ENCODE data around the gene PHACTR3. TPM values are rescaled to one million over a fixed set of nuclear protein-coding genes. Genes with fewer than 3 reads are reported as not detected.

Gene PHACTR3
- total and polyA plus RNA-seq, 2 experiments from 2014 or later, result 0.45 to 0.61 TPM

DNA sequence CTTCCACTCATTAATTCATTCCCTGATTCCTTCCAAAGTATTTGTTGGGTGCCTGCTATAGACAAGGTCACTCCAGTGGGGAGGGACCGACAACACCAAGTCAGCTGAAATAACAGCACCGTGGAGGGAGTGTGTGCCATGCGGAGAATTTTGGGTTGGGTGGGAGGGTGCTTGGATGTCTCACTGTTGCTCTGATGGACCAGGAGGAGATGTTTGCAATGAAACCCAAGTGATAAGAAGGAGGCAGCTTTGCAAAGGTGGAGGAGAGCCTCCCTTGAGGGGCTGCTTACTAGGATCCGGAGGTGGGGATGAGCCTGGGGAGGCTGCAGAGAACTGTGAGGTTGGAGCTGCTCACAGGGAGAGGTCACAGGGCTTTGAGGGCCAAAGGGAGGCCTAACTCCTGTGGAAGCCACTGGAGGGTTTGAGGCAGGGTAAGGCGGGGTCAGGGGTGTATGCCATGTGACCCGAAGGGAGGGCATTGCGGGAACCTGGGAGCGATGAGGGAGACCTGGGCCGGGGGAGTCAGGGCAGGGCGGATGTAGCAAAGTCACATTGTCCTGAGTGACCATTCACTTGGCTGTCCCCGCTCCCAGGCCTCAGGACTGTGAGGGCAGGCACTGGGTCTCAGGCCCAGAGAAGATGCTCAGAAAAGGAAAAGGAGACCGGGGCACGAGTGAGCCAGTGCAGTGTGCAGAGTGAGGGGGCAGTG, 124.5 kb downstream of the PHACTR3 start:
- no peak overlapping the region for H3K27ac Mint-ChIP-seq
- H3K4me1 Mint-ChIP-seq, result no peaks in the 10 kb centered on the region
- Histone ChIP-seq H4K20me1 (replicated peaks; ENCODE audit: insufficient read depth) (no peaks in the 10 kb centered on the region), H3K4me1 (ENCODE audit: insufficient read depth) (no peaks in the 10 kb centered on the region), H2AFZ (no peak overlapping the region), H3K4me3 (no peak overlapping the region), H3K79me2 (replicated peaks; ENCODE audit: insufficient read depth) (no peaks in the 10 kb centered on the region), H3K36me3 (ENCODE audit: insufficient read depth) (no peaks in the 10 kb centered on the region), H3K27me3 (ENCODE audit: insufficient read depth) (peaks cover 4% of the 10 kb centered on the region; the same call in 1 of the 2 replicates), H3K27ac (ENCODE audit: low read depth) (no peak overlapping the region), H3K4me2 (no peak overlapping the region), H3K9me2 (ENCODE audit: insufficient read depth) (no peaks in the 10 kb centered on the region), H3F3A (replicated peaks; ENCODE audit: low read depth) (no peaks in the 10 kb centered on the region)
- H3K36me3 Mint-ChIP-seq (ENCODE audit: low read depth), result no peaks in the 10 kb centered on the region
- H3K9me3 Mint-ChIP-seq, result no peaks in the 10 kb centered on the region; the same call in 2 of the 3 replicates
- H3K4me3 Mint-ChIP-seq, result no peak overlapping the region; the same call in 2 of the 3 replicates
- ATAC-seq (no peak), DNase-seq (ENCODE audit: low spot score) (no peak)
- TF ChIP-seq STAT1 (IDR thresholded peaks at IDR 0.05; ENCODE audit: unreplicated experiment) (no peak), ZNF114 (CRISPR knock-in tag; IDR thresholded peaks at IDR 0.05) (no peak), ZNF331 (CRISPR knock-in tag; IDR thresholded peaks at IDR 0.05; ENCODE audit: low read depth) (no peak), CREB1 (CRISPR knock-in tag; IDR thresholded peaks at IDR 0.05; ENCODE audit: low read depth) (no peak), EZH2phosphoT487 (IDR thresholded peaks at IDR 0.05; ENCODE audit: unreplicated experiment) (no peak)
- TF ChIP-seq, protein P1, sequence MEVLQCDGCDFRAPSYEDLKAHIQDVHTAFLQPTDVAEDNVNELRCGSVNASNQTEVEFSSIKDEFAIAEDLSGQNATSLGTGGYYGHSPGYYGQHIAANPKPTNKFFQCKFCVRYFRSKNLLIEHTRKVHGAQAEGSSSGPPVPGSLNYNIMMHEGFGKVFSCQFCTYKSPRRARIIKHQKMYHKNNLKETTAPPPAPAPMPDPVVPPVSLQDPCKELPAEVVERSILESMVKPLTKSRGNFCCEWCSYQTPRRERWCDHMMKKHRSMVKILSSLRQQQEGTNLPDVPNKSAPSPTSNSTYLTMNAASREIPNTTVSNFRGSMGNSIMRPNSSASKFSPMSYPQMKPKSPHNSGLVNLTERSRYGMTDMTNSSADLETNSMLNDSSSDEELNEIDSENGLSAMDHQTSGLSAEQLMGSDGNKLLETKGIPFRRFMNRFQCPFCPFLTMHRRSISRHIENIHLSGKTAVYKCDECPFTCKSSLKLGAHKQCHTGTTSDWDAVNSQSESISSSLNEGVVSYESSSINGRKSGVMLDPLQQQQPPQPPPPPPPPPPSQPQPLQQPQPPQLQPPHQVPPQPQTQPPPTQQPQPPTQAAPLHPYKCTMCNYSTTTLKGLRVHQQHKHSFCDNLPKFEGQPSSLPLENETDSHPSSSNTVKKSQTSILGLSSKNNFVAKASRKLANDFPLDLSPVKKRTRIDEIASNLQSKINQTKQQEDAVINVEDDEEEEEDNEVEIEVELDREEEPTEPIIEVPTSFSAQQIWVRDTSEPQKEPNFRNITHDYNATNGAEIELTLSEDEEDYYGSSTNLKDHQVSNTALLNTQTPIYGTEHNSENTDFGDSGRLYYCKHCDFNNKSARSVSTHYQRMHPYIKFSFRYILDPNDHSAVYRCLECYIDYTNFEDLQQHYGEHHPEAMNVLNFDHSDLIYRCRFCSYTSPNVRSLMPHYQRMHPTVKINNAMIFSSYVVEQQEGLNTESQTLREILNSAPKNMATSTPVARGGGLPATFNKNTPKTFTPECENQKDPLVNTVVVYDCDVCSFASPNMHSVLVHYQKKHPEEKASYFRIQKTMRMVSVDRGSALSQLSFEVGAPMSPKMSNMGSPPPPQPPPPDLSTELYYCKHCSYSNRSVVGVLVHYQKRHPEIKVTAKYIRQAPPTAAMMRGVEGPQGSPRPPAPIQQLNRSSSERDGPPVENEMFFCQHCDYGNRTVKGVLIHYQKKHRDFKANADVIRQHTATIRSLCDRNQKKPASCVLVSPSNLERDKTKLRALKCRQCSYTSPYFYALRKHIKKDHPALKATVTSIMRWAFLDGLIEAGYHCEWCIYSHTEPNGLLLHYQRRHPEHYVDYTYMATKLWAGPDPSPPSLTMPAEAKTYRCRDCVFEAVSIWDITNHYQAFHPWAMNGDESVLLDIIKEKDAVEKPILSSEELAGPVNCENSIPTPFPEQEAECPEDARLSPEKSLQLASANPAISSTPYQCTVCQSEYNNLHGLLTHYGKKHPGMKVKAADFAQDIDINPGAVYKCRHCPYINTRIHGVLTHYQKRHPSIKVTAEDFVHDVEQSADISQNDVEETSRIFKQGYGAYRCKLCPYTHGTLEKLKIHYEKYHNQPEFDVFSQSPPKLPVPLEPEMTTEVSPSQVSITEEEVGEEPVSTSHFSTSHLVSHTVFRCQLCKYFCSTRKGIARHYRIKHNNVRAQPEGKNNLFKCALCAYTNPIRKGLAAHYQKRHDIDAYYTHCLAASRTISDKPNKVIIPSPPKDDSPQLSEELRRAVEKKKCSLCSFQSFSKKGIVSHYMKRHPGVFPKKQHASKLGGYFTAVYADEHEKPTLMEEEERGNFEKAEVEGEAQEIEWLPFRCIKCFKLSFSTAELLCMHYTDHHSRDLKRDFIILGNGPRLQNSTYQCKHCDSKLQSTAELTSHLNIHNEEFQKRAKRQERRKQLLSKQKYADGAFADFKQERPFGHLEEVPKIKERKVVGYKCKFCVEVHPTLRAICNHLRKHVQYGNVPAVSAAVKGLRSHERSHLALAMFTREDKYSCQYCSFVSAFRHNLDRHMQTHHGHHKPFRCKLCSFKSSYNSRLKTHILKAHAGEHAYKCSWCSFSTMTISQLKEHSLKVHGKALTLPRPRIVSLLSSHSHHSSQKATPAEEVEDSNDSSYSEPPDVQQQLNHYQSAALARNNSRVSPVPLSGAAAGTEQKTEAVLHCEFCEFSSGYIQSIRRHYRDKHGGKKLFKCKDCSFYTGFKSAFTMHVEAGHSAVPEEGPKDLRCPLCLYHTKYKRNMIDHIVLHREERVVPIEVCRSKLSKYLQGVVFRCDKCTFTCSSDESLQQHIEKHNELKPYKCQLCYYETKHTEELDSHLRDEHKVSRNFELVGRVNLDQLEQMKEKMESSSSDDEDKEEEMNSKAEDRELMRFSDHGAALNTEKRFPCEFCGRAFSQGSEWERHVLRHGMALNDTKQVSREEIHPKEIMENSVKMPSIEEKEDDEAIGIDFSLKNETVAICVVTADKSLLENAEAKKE (CRISPR knock-in tag; IDR thresholded peaks at IDR 0.05), result no peak
- TF ChIP-seq, protein P2, sequence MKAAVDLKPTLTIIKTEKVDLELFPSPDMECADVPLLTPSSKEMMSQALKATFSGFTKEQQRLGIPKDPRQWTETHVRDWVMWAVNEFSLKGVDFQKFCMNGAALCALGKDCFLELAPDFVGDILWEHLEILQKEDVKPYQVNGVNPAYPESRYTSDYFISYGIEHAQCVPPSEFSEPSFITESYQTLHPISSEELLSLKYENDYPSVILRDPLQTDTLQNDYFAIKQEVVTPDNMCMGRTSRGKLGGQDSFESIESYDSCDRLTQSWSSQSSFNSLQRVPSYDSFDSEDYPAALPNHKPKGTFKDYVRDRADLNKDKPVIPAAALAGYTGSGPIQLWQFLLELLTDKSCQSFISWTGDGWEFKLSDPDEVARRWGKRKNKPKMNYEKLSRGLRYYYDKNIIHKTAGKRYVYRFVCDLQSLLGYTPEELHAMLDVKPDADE (IDR thresholded peaks at IDR 0.05), result no peak
- TF ChIP-seq, protein P3, sequence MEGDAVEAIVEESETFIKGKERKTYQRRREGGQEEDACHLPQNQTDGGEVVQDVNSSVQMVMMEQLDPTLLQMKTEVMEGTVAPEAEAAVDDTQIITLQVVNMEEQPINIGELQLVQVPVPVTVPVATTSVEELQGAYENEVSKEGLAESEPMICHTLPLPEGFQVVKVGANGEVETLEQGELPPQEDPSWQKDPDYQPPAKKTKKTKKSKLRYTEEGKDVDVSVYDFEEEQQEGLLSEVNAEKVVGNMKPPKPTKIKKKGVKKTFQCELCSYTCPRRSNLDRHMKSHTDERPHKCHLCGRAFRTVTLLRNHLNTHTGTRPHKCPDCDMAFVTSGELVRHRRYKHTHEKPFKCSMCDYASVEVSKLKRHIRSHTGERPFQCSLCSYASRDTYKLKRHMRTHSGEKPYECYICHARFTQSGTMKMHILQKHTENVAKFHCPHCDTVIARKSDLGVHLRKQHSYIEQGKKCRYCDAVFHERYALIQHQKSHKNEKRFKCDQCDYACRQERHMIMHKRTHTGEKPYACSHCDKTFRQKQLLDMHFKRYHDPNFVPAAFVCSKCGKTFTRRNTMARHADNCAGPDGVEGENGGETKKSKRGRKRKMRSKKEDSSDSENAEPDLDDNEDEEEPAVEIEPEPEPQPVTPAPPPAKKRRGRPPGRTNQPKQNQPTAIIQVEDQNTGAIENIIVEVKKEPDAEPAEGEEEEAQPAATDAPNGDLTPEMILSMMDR (conservative IDR thresholded peaks at IDR 0.05; ENCODE audit: low read depth in 2 of 2), result no peak
- peaks cover 2% of the 10 kb centered on the region for H3K27me3 Mint-ChIP-seq (ENCODE audit: insufficient read depth, low read depth, poor library complexity)
